Putamen (tissue), 1 donor: ENCODE results near the gene RANBP1.

ENCODE experiments used
- DNase-seq: peaks from one replicate; pipeline ENCODE4 v3.0.0-alpha.2; 2016; ENCODE audit warnings: low spot score

Gene RANBP1

GRCh38 chr22:20172141-20172613 lies 56.3 kb downstream of the RANBP1 start:
- DNase-seq, result no peak

- DNase-seq, result no peak
Observed at GRCh38 chr22:20173246-20173645, 57.3 kb downstream of the RANBP1 start.

GRCh38 chr22:20173772-20174171 lies 57.9 kb downstream of the RANBP1 start:
- no peak for DNase-seq

- no peak for DNase-seq
Observed at GRCh38 chr22:20174785-20175596, 59.1 kb downstream of the RANBP1 start.

- no peak for DNase-seq
Observed at GRCh38 chr22:20175597-20175900, 59.6 kb downstream of the RANBP1 start.

- DNase-seq, result no peak
Observed at GRCh38 chr22:20176421-20177085, 60.6 kb downstream of the RANBP1 start.
